ENCODE data around the gene NKIRAS2.

The NKIRAS2 gene

DNA sequence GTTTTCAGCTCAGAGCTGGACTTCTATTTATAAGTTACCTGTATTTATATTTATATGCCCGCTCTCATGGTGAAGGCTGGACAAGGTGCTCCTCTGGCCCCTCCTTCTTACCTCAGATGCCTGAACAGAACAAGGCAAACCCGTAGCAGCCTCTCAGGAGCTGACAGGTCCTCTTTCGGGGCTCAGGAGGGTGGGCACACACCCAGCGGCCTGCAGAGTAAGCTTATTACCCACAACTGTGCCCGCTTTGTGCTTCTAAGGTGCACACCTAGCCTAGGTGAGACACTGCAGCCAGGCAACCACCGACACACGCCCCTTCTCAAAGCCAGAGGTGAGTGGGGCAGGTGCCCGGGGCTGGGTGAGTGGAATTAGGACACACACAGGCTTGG lies 5.3 kb downstream of the NKIRAS2 start:
- ChIA-PET POLR2A (interaction anchor here (0.8 to 5.5 kb wide), 4 partner anchors 7 to 76 kb away, joined by 3 to 50 read pairs (median 6); partner anchors contain the start of genes DNAJC7 and NKIRAS2), CTCF (interaction anchor here (0.6 to 12.6 kb wide), 33 partner anchors 9 to 296 kb away, joined by 3 to 260 read pairs (median 5); partner anchors contain the start of genes C17orf113, CNP, DHX58 and HSPB9)
- no peak overlapping the region for H3K4me3 ChIP-seq (ENCODE audit: low read depth, low read length)
- H3K4me1 ChIP-seq (ENCODE audit: control insufficient read depth, insufficient read depth, low read length) = no peaks in the 10 kb centered on the region
- H3K9me3 ChIP-seq (ENCODE audit: control insufficient read depth, insufficient read depth, low read depth, low read length) = no peaks in the 10 kb centered on the region
- no peak overlapping the region for H3K27ac ChIP-seq (ENCODE audit: extremely low read depth, low read depth, low read length)
- peaks cover 23 to 48% of the 10 kb centered on the region in 2 experiments; a peak in 2 of 3 replicates for H3K36me3 ChIP-seq (ENCODE audit: control insufficient read depth in 2 of 2, insufficient read depth in 1 of 2, low read length in 2 of 2)
- TF ChIP-seq, protein P1, sequence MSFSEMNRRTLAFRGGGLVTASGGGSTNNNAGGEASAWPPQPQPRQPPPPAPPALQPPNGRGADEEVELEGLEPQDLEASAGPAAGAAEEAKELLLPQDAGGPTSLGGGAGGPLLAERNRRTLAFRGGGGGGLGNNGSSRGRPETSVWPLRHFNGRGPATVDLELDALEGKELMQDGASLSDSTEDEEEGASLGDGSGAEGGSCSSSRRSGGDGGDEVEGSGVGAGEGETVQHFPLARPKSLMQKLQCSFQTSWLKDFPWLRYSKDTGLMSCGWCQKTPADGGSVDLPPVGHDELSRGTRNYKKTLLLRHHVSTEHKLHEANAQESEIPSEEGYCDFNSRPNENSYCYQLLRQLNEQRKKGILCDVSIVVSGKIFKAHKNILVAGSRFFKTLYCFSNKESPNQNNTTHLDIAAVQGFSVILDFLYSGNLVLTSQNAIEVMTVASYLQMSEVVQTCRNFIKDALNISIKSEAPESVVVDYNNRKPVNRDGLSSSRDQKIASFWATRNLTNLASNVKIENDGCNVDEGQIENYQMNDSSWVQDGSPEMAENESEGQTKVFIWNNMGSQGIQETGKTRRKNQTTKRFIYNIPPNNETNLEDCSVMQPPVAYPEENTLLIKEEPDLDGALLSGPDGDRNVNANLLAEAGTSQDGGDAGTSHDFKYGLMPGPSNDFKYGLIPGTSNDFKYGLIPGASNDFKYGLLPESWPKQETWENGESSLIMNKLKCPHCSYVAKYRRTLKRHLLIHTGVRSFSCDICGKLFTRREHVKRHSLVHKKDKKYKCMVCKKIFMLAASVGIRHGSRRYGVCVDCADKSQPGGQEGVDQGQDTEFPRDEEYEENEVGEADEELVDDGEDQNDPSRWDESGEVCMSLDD (tag by site-specific recombination; IDR thresholded peaks at IDR 0.05) = no peak
- TF ChIP-seq ZNF785 (tag by site-specific recombination; IDR thresholded peaks at IDR 0.05) (no peak), ZNF274 (IDR thresholded peaks at IDR 0.05; ENCODE audit: low read length) (no peak), ZNF274 (tag by site-specific recombination; IDR thresholded peaks at IDR 0.05; ENCODE audit: borderline replicate concordance) (no peak), GLI4 (tag by site-specific recombination; IDR thresholded peaks at IDR 0.05) (no peak), ZNF830 (tag by site-specific recombination; IDR thresholded peaks at IDR 0.05; ENCODE audit: low read depth) (no peak), SCRT2 (tag by site-specific recombination; IDR thresholded peaks at IDR 0.05) (0 out of 2 replicates have a peak, but pooled peaks have one; percentile 6), ZNF335 (tag by site-specific recombination; conservative IDR thresholded peaks at IDR 0.05) (peak; percentile 94), ZNF416 (tag by site-specific recombination; IDR thresholded peaks at IDR 0.05) (no peak)
- TF ChIP-seq, protein P2, sequence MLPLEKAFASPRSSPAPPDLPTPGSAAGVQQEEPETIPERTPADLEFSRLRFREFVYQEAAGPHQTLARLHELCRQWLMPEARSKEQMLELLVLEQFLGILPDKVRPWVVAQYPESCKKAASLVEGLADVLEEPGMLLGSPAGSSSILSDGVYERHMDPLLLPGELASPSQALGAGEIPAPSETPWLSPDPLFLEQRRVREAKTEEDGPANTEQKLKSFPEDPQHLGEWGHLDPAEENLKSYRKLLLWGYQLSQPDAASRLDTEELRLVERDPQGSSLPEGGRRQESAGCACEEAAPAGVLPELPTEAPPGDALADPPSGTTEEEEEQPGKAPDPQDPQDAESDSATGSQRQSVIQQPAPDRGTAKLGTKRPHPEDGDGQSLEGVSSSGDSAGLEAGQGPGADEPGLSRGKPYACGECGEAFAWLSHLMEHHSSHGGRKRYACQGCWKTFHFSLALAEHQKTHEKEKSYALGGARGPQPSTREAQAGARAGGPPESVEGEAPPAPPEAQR (tag by site-specific recombination; IDR thresholded peaks at IDR 0.05) = no peak
- TF ChIP-seq, protein P3, sequence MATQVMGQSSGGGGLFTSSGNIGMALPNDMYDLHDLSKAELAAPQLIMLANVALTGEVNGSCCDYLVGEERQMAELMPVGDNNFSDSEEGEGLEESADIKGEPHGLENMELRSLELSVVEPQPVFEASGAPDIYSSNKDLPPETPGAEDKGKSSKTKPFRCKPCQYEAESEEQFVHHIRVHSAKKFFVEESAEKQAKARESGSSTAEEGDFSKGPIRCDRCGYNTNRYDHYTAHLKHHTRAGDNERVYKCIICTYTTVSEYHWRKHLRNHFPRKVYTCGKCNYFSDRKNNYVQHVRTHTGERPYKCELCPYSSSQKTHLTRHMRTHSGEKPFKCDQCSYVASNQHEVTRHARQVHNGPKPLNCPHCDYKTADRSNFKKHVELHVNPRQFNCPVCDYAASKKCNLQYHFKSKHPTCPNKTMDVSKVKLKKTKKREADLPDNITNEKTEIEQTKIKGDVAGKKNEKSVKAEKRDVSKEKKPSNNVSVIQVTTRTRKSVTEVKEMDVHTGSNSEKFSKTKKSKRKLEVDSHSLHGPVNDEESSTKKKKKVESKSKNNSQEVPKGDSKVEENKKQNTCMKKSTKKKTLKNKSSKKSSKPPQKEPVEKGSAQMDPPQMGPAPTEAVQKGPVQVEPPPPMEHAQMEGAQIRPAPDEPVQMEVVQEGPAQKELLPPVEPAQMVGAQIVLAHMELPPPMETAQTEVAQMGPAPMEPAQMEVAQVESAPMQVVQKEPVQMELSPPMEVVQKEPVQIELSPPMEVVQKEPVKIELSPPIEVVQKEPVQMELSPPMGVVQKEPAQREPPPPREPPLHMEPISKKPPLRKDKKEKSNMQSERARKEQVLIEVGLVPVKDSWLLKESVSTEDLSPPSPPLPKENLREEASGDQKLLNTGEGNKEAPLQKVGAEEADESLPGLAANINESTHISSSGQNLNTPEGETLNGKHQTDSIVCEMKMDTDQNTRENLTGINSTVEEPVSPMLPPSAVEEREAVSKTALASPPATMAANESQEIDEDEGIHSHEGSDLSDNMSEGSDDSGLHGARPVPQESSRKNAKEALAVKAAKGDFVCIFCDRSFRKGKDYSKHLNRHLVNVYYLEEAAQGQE (tag by site-specific recombination; IDR thresholded peaks at IDR 0.05) = no peak

DNA sequence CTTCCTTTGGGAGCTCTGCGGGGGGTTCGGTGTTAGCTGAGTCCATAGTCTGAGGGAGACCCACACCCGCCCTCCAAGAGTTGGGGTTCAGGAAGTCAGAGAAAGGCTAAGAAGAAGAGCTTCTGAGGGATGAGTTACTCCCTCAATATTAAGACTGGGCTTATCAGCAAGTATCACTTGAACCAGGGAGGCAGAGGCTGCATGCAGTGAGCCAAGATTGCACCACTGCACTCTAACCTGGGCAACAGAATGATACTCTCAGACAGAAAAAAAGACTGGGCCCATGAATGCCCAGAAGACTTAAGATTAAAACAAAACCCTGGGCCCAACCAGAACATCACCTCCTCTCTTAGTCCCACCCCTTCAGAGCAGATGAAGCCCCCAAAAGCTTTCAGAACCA lies 6.0 kb downstream of the NKIRAS2 start:
- CTCF ChIA-PET = interaction anchor here (0.6 to 12.6 kb wide), 26 partner anchors 8 to 402 kb away, joined by 3 to 260 read pairs (median 5); partner anchors contain the start of genes C17orf113, CNP, DHX58 and HSPB9
- Histone ChIP-seq H3K27ac (ENCODE audit: extremely low read depth, low read depth, low read length) (no peak overlapping the region), H3K4me1 (ENCODE audit: control insufficient read depth, insufficient read depth, low read length) (no peaks in the 10 kb centered on the region), H3K36me3 (ENCODE audit: control insufficient read depth in 2 of 2, insufficient read depth in 1 of 2, low read length in 2 of 2) (peaks cover 23 to 48% of the 10 kb centered on the region in 2 experiments; a peak in 2 of 3 replicates), H3K4me3 (ENCODE audit: low read depth, low read length) (no peak overlapping the region), H3K9me3 (ENCODE audit: control insufficient read depth, insufficient read depth, low read depth, low read length) (no peaks in the 10 kb centered on the region)
- POLR2A ChIA-PET = interaction anchor here (0.9 to 5.5 kb wide), 6 partner anchors 8 to 88 kb away, joined by 3 to 50 read pairs (median 4); partner anchors contain the start of genes DNAJC7, NKIRAS2 and ZNF385C
- TF ChIP-seq ZNF610 (tag by site-specific recombination; IDR thresholded peaks at IDR 0.05; ENCODE audit: borderline replicate concordance) (no peak), ZNF530 (tag by site-specific recombination; IDR thresholded peaks at IDR 0.05; ENCODE audit: low read depth) (no peak), ZSCAN30 (tag by site-specific recombination; IDR thresholded peaks at IDR 0.05) (no peak), ZBTB21 (tag by site-specific recombination; IDR thresholded peaks at IDR 0.05) (no peak), ZNF394 (tag by site-specific recombination; IDR thresholded peaks at IDR 0.05; ENCODE audit: borderline replicate concordance) (no peak), SCRT2 (tag by site-specific recombination; IDR thresholded peaks at IDR 0.05) (no peak), GLI2 (tag by site-specific recombination; IDR thresholded peaks at IDR 0.05; ENCODE audit: borderline replicate concordance, low read depth) (no peak), ZNF830 (tag by site-specific recombination; IDR thresholded peaks at IDR 0.05; ENCODE audit: low read depth) (no peak)
- TF ChIP-seq, protein P4, sequence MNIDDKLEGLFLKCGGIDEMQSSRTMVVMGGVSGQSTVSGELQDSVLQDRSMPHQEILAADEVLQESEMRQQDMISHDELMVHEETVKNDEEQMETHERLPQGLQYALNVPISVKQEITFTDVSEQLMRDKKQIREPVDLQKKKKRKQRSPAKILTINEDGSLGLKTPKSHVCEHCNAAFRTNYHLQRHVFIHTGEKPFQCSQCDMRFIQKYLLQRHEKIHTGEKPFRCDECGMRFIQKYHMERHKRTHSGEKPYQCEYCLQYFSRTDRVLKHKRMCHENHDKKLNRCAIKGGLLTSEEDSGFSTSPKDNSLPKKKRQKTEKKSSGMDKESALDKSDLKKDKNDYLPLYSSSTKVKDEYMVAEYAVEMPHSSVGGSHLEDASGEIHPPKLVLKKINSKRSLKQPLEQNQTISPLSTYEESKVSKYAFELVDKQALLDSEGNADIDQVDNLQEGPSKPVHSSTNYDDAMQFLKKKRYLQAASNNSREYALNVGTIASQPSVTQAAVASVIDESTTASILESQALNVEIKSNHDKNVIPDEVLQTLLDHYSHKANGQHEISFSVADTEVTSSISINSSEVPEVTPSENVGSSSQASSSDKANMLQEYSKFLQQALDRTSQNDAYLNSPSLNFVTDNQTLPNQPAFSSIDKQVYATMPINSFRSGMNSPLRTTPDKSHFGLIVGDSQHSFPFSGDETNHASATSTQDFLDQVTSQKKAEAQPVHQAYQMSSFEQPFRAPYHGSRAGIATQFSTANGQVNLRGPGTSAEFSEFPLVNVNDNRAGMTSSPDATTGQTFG (tag by site-specific recombination; IDR thresholded peaks at IDR 0.05; ENCODE audit: borderline replicate concordance) = no peak
- TF ChIP-seq, protein P5, sequence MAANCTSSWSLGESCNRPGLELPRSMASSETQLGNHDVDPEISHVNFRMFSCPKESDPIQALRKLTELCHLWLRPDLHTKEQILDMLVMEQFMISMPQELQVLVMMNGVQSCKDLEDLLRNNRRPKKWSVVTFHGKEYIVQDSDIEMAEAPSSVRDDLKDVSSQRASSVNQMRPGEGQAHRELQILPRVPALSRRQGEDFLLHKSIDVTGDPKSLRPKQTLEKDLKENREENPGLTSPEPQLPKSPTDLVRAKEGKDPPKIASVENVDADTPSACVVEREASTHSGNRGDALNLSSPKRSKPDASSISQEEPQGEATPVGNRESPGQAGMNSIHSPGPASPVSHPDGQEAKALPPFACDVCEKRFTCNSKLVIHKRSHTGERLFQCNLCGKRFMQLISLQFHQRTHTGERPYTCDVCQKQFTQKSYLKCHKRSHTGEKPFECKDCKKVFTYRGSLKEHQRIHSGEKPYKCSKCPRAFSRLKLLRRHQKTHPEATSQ (tag by site-specific recombination; IDR thresholded peaks at IDR 0.05) = no peak

Measured in HEK293 (cell line).